ENCODE measurements around the gene MAPK4.
A peak's percentile ranks its signal among the peaks of the same experiment; 100 is the strongest.
"Not testable (repeated sequence)": the region's sequence is repeated elsewhere in the genome, so short reads cannot be mapped to it uniquely, and the experiment has no call there.

MAPK4 gene

DNA sequence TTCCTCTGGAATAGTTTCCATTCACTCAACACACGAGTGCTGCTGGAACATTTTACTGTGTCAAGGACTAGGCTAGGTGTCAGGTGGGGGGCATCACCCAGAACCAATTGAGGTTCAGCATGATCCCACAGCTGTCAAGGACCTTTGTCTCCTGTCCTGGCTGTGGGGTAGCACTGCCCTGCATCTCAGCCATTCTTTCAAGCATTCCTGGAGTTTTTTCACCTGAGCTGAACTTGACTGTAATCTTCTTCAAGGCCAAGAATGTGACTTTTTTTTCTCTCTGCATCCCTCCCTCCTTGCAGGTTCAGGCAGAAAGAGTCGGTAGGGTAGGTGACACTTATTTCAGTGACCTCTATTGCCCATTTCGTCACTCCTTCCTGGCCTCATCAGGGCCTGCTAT, 3.5 kb downstream of the MAPK4 start:
- H4K8ac ChIP-seq (ENCODE audit: low read depth, low read length): no peak overlapping the region
- no peaks in the 10 kb centered on the region for H3K4me1 ChIP-seq (ENCODE audit: control insufficient read depth, low read depth, low read length)
- peak; percentile 80 for DNase-seq
- H3K79me1 ChIP-seq (ENCODE audit: low read length): no peaks in the 10 kb centered on the region
- no peaks in the 10 kb centered on the region for H3K79me2 ChIP-seq (ENCODE audit: control insufficient read depth, insufficient read depth, low read length)
- no peak overlapping the region for H3K56ac ChIP-seq (ENCODE audit: low read length)
- no peak overlapping the region for H3K4me3 ChIP-seq (ENCODE audit: low read length)
- peaks cover 16% of the 10 kb centered on the region for H3K27me3 ChIP-seq (ENCODE audit: insufficient read depth, low read length, poor library complexity)
- H2BK15ac ChIP-seq (replicated peaks; ENCODE audit: low read depth): no peak overlapping the region
- no peak overlapping the region for H3K4ac ChIP-seq (ENCODE audit: low read depth, low read length)
- H2BK5ac ChIP-seq (ENCODE audit: low read length): no peak overlapping the region
- H3K23ac ChIP-seq (ENCODE audit: low read length): no peak overlapping the region
- H3K27ac ChIP-seq (ENCODE audit: low read depth, low read length): no peak overlapping the region
- H3K18ac ChIP-seq (ENCODE audit: low read length): no peak overlapping the region
- no peak overlapping the region for H4K5ac ChIP-seq (ENCODE audit: low read length)
- no CpG with 5 or more reads among the region's 3 CpGs for WGBS (ENCODE audit: extremely low coverage, insufficient coverage, low lambda C conversion rate)
- H2BK120ac ChIP-seq (ENCODE audit: low read depth, low read length): no peak overlapping the region
- H3K4me2 ChIP-seq (ENCODE audit: low read length): no peak overlapping the region
- no peak overlapping the region for H2AK5ac ChIP-seq (ENCODE audit: low read length)
- H3K9ac ChIP-seq (ENCODE audit: low read length): no peak overlapping the region
- no peaks in the 10 kb centered on the region for H3K36me3 ChIP-seq (ENCODE audit: control insufficient read depth, insufficient read depth, low read length)

GRCh38 chr18:50569930-50570329, 10.0 kb downstream of the MAPK4 start:
- H2BK5ac ChIP-seq (ENCODE audit: low read length): no peak overlapping the region
- H3K4me1 ChIP-seq (ENCODE audit: control insufficient read depth, low read depth, low read length): no peaks in the 10 kb centered on the region
- no peaks in the 10 kb centered on the region for H3K79me1 ChIP-seq (ENCODE audit: low read length)
- H4K5ac ChIP-seq (ENCODE audit: low read length): no peak overlapping the region
- H3K23ac ChIP-seq (ENCODE audit: low read length): no peak overlapping the region
- no peak overlapping the region for H3K27ac ChIP-seq (ENCODE audit: low read depth, low read length)
- no peak overlapping the region for H3K4me3 ChIP-seq (ENCODE audit: low read length)
- no peak overlapping the region for H4K8ac ChIP-seq (ENCODE audit: low read depth, low read length)
- H3K9ac ChIP-seq (ENCODE audit: low read length): no peak overlapping the region
- no peaks in the 10 kb centered on the region for H3K36me3 ChIP-seq (ENCODE audit: control insufficient read depth, insufficient read depth, low read length)
- no peaks in the 10 kb centered on the region for H3K27me3 ChIP-seq (ENCODE audit: insufficient read depth, low read length, poor library complexity)
- H3K56ac ChIP-seq (ENCODE audit: low read length): no peak overlapping the region
- no peak overlapping the region for H2BK15ac ChIP-seq (replicated peaks; ENCODE audit: low read depth)
- no peak for DNase-seq
- H3K4ac ChIP-seq (ENCODE audit: low read depth, low read length): no peak overlapping the region
- no peak overlapping the region for H2AK5ac ChIP-seq (ENCODE audit: low read length)
- H3K4me2 ChIP-seq (ENCODE audit: low read length): no peak overlapping the region
- H2BK120ac ChIP-seq (ENCODE audit: low read depth, low read length): no peak overlapping the region
- H3K79me2 ChIP-seq (ENCODE audit: control insufficient read depth, insufficient read depth, low read length): no peaks in the 10 kb centered on the region
- no peak overlapping the region for H3K18ac ChIP-seq (ENCODE audit: low read length)

GRCh38 chr18:50571606-50572005, 11.7 kb downstream of the MAPK4 start:
- no peak overlapping the region for H3K18ac ChIP-seq (ENCODE audit: low read length)
- H3K4me3 ChIP-seq (ENCODE audit: low read length): no peak overlapping the region
- H4K5ac ChIP-seq (ENCODE audit: low read length): no peak overlapping the region
- H3K56ac ChIP-seq (ENCODE audit: low read length): no peak overlapping the region
- H3K4me1 ChIP-seq (ENCODE audit: control insufficient read depth, low read depth, low read length): no peaks in the 10 kb centered on the region
- H3K27ac ChIP-seq (ENCODE audit: low read depth, low read length): no peak overlapping the region
- no peaks in the 10 kb centered on the region for H3K27me3 ChIP-seq (ENCODE audit: insufficient read depth, low read length, poor library complexity)
- no peak overlapping the region for H2BK120ac ChIP-seq (ENCODE audit: low read depth, low read length)
- no peak overlapping the region for H3K23ac ChIP-seq (ENCODE audit: low read length)
- no peak overlapping the region for H3K4me2 ChIP-seq (ENCODE audit: low read length)
- H2AK5ac ChIP-seq (ENCODE audit: low read length): no peak overlapping the region
- no peak overlapping the region for H3K4ac ChIP-seq (ENCODE audit: low read depth, low read length)
- no peak overlapping the region for H4K8ac ChIP-seq (ENCODE audit: low read depth, low read length)
- H2BK15ac ChIP-seq (replicated peaks; ENCODE audit: low read depth): no peak overlapping the region
- no peaks in the 10 kb centered on the region for H3K79me2 ChIP-seq (ENCODE audit: control insufficient read depth, insufficient read depth, low read length)
- no peaks in the 10 kb centered on the region for H3K36me3 ChIP-seq (ENCODE audit: control insufficient read depth, insufficient read depth, low read length)
- H3K79me1 ChIP-seq (ENCODE audit: low read length): no peaks in the 10 kb centered on the region
- no peak overlapping the region for H2BK5ac ChIP-seq (ENCODE audit: low read length)
- DNase-seq: no peak
- no CpG with 5 or more reads among the region's 2 CpGs for WGBS (ENCODE audit: extremely low coverage, insufficient coverage, low lambda C conversion rate)
- no peak overlapping the region for H3K9ac ChIP-seq (ENCODE audit: low read length)

GRCh38 chr18:50573196-50573595, 13.3 kb downstream of the MAPK4 start:
- H3K27ac ChIP-seq (ENCODE audit: low read depth, low read length); H3K23ac ChIP-seq (ENCODE audit: low read length); H4K8ac ChIP-seq (ENCODE audit: low read depth, low read length); H2BK120ac ChIP-seq (ENCODE audit: low read depth, low read length); H3K27me3 ChIP-seq (ENCODE audit: insufficient read depth, low read length, poor library complexity); H4K5ac ChIP-seq (ENCODE audit: low read length); H3K79me2 ChIP-seq (ENCODE audit: control insufficient read depth, insufficient read depth, low read length); H3K4ac ChIP-seq (ENCODE audit: low read depth, low read length); H3K4me1 ChIP-seq (ENCODE audit: control insufficient read depth, low read depth, low read length); H3K36me3 ChIP-seq (ENCODE audit: control insufficient read depth, insufficient read depth, low read length); DNase-seq; H3K79me1 ChIP-seq (ENCODE audit: low read length); H3K4me2 ChIP-seq (ENCODE audit: low read length); H3K56ac ChIP-seq (ENCODE audit: low read length); H3K9ac ChIP-seq (ENCODE audit: low read length); H2AK5ac ChIP-seq (ENCODE audit: low read length); H2BK15ac ChIP-seq (replicated peaks; ENCODE audit: low read depth); H2BK5ac ChIP-seq (ENCODE audit: low read length); H3K4me3 ChIP-seq (ENCODE audit: low read length); H3K18ac ChIP-seq (ENCODE audit: low read length): not testable (repeated sequence)
- WGBS (ENCODE audit: extremely low coverage, insufficient coverage, low lambda C conversion rate): no CpG with 5 or more reads among the region's 3 CpGs

DNA sequence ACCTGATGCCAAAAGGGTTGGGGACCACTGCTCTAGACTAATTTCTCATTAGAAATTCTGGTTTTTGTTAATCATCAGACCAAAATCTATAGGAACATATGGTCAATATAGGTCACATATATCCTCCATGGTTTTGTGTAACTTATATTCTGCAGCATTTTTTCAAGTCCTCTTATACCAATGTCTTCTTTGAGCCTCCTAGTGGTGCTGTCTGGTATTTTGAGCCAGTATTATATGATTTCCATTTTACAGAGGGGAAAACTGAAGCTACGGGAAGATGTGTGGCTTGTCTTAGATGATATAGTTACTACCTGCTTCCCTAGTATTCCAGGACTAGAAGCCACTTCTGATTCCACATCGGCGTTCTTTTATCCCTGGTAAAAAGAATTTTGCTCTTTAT, 13.8 kb downstream of the MAPK4 start:
- no peak overlapping the region for H3K23ac ChIP-seq (ENCODE audit: low read length)
- H3K4me2 ChIP-seq (ENCODE audit: low read length): no peak overlapping the region
- no peak overlapping the region for H3K4me3 ChIP-seq (ENCODE audit: low read length)
- no peaks in the 10 kb centered on the region for H3K79me2 ChIP-seq (ENCODE audit: control insufficient read depth, insufficient read depth, low read length)
- DNase-seq: no peak
- no peaks in the 10 kb centered on the region for H3K36me3 ChIP-seq (ENCODE audit: control insufficient read depth, insufficient read depth, low read length)
- H3K79me1 ChIP-seq (ENCODE audit: low read length): no peaks in the 10 kb centered on the region
- H4K5ac ChIP-seq (ENCODE audit: low read length): no peak overlapping the region
- no peaks in the 10 kb centered on the region for H3K27me3 ChIP-seq (ENCODE audit: insufficient read depth, low read length, poor library complexity)
- no peak overlapping the region for H2BK15ac ChIP-seq (replicated peaks; ENCODE audit: low read depth)
- no peaks in the 10 kb centered on the region for H3K4me1 ChIP-seq (ENCODE audit: control insufficient read depth, low read depth, low read length)
- no peak overlapping the region for H2BK120ac ChIP-seq (ENCODE audit: low read depth, low read length)
- H3K27ac ChIP-seq (ENCODE audit: low read depth, low read length): no peak overlapping the region
- WGBS (ENCODE audit: extremely low coverage, insufficient coverage, low lambda C conversion rate): no CpG with 5 or more reads among the region's 3 CpGs
- H3K9ac ChIP-seq (ENCODE audit: low read length): no peak overlapping the region
- H2AK5ac ChIP-seq (ENCODE audit: low read length): no peak overlapping the region
- H4K8ac ChIP-seq (ENCODE audit: low read depth, low read length): no peak overlapping the region
- no peak overlapping the region for H3K18ac ChIP-seq (ENCODE audit: low read length)
- H2BK5ac ChIP-seq (ENCODE audit: low read length): no peak overlapping the region
- no peak overlapping the region for H3K56ac ChIP-seq (ENCODE audit: low read length)
- no peak overlapping the region for H3K4ac ChIP-seq (ENCODE audit: low read depth, low read length)

DNA sequence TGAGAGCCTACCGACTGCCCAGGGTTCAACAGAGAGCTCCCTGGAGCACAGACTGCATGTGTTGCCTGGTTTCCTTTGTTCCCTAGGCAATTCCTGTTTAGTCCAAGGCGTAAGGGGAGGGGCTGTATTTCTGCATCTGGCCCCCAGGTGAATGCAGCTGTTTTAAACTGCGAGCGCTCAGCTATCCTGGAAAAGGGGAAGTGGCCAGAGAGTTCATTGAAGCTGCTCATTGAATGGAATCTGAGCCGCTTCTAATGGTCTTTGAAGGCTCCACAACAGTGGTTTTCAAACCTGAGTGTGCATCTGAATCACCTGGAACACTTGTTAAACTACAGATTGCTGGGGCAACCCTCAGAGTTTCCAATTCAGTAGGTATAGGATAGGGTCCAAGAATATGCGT, 18.1 kb downstream of the MAPK4 start:
- Histone ChIP-seq H3K9ac (ENCODE audit: low read length) (no peak overlapping the region), H3K4me1 (ENCODE audit: control insufficient read depth, low read depth, low read length) (no peaks in the 10 kb centered on the region), H3K27me3 (ENCODE audit: insufficient read depth, low read length, poor library complexity) (no peaks in the 10 kb centered on the region), H2BK120ac (ENCODE audit: low read depth, low read length) (no peak overlapping the region), H2AK5ac (ENCODE audit: low read length) (no peak overlapping the region), H3K79me2 (ENCODE audit: control insufficient read depth, insufficient read depth, low read length) (no peaks in the 10 kb centered on the region), H3K18ac (ENCODE audit: low read length) (no peak overlapping the region), H3K4ac (ENCODE audit: low read depth, low read length) (no peak overlapping the region), H3K56ac (ENCODE audit: low read length) (no peak overlapping the region), H3K4me3 (ENCODE audit: low read length) (no peak overlapping the region), H3K79me1 (ENCODE audit: low read length) (no peaks in the 10 kb centered on the region), H4K8ac (ENCODE audit: low read depth, low read length) (no peak overlapping the region), H3K23ac (ENCODE audit: low read length) (no peak overlapping the region), H4K5ac (ENCODE audit: low read length) (no peak overlapping the region), H3K4me2 (ENCODE audit: low read length) (no peak overlapping the region), H2BK15ac (replicated peaks; ENCODE audit: low read depth) (no peak overlapping the region), H3K36me3 (ENCODE audit: control insufficient read depth, insufficient read depth, low read length) (no peaks in the 10 kb centered on the region), H3K27ac (ENCODE audit: low read depth, low read length) (no peak overlapping the region), H2BK5ac (ENCODE audit: low read length) (no peak overlapping the region)
- no CpG with 5 or more reads among the region's 6 CpGs for WGBS (ENCODE audit: extremely low coverage, insufficient coverage, low lambda C conversion rate)
- DNase-seq: peak; percentile 10
